Measurements from ENCODE around the gene MOB3A. TPM values are rescaled to one million over a fixed set of nuclear protein-coding genes. Genes with fewer than 3 reads are reported as not detected.

The MOB3A gene
- total RNA-seq, 1 donor from 2014 or later, result 6.0 TPM

DNA sequence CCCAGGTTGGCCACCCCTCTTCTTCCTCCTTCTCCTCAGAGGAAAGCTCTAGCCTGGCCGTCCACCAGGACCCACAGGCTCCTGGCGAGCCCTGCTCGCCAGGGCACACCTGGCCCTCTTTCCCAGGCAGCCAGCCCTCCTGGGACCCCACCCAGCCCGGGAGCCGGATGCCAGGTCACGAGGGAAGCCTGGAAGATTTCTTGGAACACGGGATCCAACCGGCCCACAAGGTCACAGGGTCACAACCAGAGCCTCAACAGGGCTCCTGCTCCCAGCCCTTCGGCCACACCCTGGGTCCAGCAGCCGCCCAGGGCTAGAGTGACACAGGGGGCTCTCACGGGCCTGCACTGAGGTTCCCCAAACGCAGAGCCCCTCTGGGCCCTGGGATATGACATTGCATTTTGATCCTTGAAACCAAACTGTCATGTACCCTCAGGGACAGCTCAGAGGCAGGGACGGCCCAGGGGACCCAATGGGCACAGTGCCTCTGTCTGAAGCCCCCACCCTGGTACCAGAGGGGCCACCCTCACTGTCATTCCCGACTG is 50.6 kb downstream of the MOB3A start:
- H4K20me1 ChIP-seq (ENCODE audit: low read depth), result peaks cover 61% of the 10 kb centered on the region
- peaks cover 17% of the 10 kb centered on the region for H3K4me1 Mint-ChIP-seq

DNA sequence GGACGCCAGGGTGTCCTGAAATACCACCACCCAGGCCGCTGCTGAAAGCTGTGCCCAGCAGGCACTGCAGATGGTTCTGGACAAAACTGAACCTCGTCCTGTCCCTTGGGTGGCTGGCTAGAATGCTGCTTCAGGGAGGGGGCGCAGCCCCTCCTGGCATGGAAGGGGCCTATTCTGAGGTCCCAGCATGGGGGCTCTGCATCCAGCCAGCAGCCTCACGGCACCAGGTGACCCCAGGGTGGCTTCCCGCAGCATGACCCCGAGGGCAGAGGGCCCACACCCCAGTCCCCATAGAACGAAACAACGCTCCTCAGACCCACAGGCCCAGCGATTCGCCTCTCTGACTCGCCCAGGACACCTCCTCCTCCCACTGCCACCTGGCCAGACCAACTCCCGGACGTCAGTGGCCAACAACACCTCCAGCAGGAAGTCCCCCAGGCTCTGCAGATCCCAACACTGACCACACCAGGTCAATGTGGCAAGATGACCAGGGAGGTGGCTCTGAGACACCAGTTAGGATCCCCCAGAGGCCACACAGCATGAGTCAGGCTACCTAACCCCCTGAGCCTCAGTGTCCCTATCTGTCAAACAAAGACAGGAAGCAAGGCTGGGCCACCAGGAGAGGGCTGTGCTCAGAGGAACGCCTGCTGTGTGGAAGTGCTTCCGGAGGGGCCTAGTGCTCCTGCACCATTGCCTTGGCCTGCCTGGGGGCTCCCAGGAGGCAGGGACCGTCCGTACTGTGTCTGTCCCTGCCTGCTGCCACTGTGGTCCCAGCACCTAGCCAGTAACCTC is 51.2 kb downstream of the MOB3A start:
- Histone ChIP-seq H2AFZ (replicated peaks) (no peak overlapping the region), H3K9ac (no peak overlapping the region), H3K27ac (no peak overlapping the region), H3K9me3 (ENCODE audit: low read depth) (no peaks in the 10 kb centered on the region), H3K4me2 (no peak overlapping the region), H3F3A (ENCODE audit: low read depth) (peaks cover 20% of the 10 kb centered on the region), H4K20me1 (ENCODE audit: low read depth) (peaks cover 59% of the 10 kb centered on the region), H3K79me2 (ENCODE audit: low read depth) (peaks cover 49% of the 10 kb centered on the region), H3K27me3 (no peaks in the 10 kb centered on the region), H3K4me1 (peaks cover 22% of the 10 kb centered on the region), H3K36me3 (no peaks in the 10 kb centered on the region), H3K4me3 (no peak overlapping the region)
- no peaks in the 10 kb centered on the region for H3K9me3 Mint-ChIP-seq
- H3K27me3 Mint-ChIP-seq (ENCODE audit: insufficient read depth, low read depth), result peaks cover 3% of the 10 kb centered on the region
- H3K27ac Mint-ChIP-seq, result no peak overlapping the region
- H3K36me3 Mint-ChIP-seq, result no peaks in the 10 kb centered on the region
- peak overlapping the region; percentile 69 for H3K4me3 Mint-ChIP-seq
- peaks cover 17% of the 10 kb centered on the region for H3K4me1 Mint-ChIP-seq
- DNase-seq (ENCODE audit: low spot score), result no peak
- no peak for TF ChIP-seq EZH2 (IDR thresholded peaks at IDR 0.05)
- TF ChIP-seq, protein P1, sequence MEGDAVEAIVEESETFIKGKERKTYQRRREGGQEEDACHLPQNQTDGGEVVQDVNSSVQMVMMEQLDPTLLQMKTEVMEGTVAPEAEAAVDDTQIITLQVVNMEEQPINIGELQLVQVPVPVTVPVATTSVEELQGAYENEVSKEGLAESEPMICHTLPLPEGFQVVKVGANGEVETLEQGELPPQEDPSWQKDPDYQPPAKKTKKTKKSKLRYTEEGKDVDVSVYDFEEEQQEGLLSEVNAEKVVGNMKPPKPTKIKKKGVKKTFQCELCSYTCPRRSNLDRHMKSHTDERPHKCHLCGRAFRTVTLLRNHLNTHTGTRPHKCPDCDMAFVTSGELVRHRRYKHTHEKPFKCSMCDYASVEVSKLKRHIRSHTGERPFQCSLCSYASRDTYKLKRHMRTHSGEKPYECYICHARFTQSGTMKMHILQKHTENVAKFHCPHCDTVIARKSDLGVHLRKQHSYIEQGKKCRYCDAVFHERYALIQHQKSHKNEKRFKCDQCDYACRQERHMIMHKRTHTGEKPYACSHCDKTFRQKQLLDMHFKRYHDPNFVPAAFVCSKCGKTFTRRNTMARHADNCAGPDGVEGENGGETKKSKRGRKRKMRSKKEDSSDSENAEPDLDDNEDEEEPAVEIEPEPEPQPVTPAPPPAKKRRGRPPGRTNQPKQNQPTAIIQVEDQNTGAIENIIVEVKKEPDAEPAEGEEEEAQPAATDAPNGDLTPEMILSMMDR (IDR thresholded peaks at IDR 0.05), result no peak
- TF ChIP-seq EZH2phosphoT487 (IDR thresholded peaks at IDR 0.05), result no peak

More for the DNA sequence above, 50.6 kb downstream of the MOB3A start:
- no peak overlapping the region for H3K27ac Mint-ChIP-seq
- Histone ChIP-seq H3K9ac (no peak overlapping the region), H3K9me3 (ENCODE audit: low read depth) (no peaks in the 10 kb centered on the region), H3K79me2 (ENCODE audit: low read depth) (peaks cover 52% of the 10 kb centered on the region), H3K4me3 (no peak overlapping the region), H3K27ac (no peak overlapping the region), H3F3A (ENCODE audit: low read depth) (peaks cover 20% of the 10 kb centered on the region), H3K4me2 (no peak overlapping the region), H3K27me3 (no peaks in the 10 kb centered on the region), H3K36me3 (no peaks in the 10 kb centered on the region), H3K4me1 (peaks cover 18% of the 10 kb centered on the region), H2AFZ (replicated peaks) (no peak overlapping the region)
- no peaks in the 10 kb centered on the region for H3K36me3 Mint-ChIP-seq
- peaks cover 3% of the 10 kb centered on the region for H3K27me3 Mint-ChIP-seq (ENCODE audit: insufficient read depth, low read depth)
- no peaks in the 10 kb centered on the region for H3K9me3 Mint-ChIP-seq
- TF ChIP-seq, protein P1 (IDR thresholded peaks at IDR 0.05), result no peak
- TF ChIP-seq EZH2 (IDR thresholded peaks at IDR 0.05) (no peak), EZH2phosphoT487 (IDR thresholded peaks at IDR 0.05) (no peak)
- no peak overlapping the region for H3K4me3 Mint-ChIP-seq
- no peak for DNase-seq (ENCODE audit: low spot score)

DNA sequence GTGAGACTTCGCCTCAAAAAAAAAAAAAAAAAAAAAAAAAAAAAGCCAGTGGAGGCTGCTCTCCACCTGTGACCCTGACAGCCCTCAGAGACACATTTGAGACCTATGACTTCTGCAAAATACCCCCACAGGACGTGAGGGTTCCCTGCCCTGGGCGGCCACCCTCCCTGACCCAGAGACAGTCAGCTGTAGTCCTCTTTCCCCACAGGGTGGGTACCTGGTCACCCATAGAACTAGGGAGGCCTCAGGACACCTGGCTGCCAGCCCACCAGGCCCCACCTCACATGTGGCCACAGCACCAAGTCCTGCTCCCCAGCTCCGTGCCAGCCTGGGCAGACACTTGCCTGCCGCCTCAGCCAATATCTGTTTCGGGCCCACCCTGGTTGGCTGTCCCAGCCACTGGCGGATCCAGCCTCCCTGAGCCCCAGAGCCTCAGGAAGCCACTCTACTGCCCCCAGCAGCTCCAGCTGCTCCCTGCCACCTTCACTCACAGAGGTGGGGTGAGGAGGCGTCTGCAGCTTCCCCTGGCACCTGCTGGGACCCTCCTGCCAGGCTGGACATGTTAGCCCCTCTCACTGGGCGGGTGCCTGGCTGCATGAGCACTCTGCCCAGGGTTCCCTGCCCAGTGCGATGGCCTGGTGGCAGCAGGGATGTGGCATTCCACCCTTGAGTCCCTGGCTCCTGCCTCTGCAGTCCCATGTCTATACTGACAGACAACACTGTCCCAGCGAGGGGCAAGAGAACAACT is 52.0 kb downstream of the MOB3A start:
- Histone ChIP-seq H3K4me3 (no peak overlapping the region), H3K9ac (no peak overlapping the region), H3K27ac (no peak overlapping the region), H3K9me3 (ENCODE audit: low read depth) (no peaks in the 10 kb centered on the region), H3K36me3 (no peaks in the 10 kb centered on the region), H2AFZ (replicated peaks) (no peak overlapping the region), H3K4me1 (peaks cover 22% of the 10 kb centered on the region), H3K4me2 (no peak overlapping the region), H3F3A (ENCODE audit: low read depth) (peaks cover 24% of the 10 kb centered on the region), H3K79me2 (ENCODE audit: low read depth) (peaks cover 41% of the 10 kb centered on the region), H3K27me3 (no peaks in the 10 kb centered on the region), H4K20me1 (ENCODE audit: low read depth) (peaks cover 51% of the 10 kb centered on the region)
- DNase-seq (ENCODE audit: low spot score), result peak; percentile 16
- H3K27ac Mint-ChIP-seq, result no peak overlapping the region
- TF ChIP-seq, protein P1 (IDR thresholded peaks at IDR 0.05), result no peak
- no peak overlapping the region for H3K4me3 Mint-ChIP-seq
- H3K4me1 Mint-ChIP-seq, result peaks cover 12% of the 10 kb centered on the region
- H3K9me3 Mint-ChIP-seq, result no peaks in the 10 kb centered on the region
- H3K27me3 Mint-ChIP-seq (ENCODE audit: insufficient read depth, low read depth), result peaks cover 3% of the 10 kb centered on the region
- H3K36me3 Mint-ChIP-seq, result peaks cover 4% of the 10 kb centered on the region

Data from neural progenitor cell (in vitro differentiated cells).